ENCODE measurements around the gene GPR61. TPM values are rescaled to one million over a fixed set of nuclear protein-coding genes. Genes with fewer than 3 reads are reported as not detected.

The GPR61 gene
- total RNA-seq, 1 experiment from 2014 or later, result not detected

DNA sequence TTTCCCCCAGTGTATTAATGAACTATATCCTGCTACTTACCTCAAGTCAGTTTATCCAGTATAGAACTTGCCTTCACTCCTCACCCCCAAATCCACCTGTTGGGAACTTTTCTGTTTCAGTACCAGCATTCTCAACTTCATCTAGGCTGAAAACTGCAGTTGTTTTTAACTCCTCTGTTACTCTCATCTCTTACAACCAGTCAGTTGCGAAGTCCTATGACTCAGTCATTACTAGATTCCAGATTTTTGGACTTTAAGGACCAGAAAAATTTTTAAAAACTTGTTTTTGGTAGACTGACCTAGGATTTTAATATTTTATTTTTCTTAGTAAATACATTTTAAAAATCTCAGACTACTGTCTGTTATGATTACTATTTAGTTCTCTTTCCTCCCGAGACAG is 16.9 kb downstream of the GPR61 start:
- intact Hi-C loops (cut with micrococcal nuclease; ENCODE audit: unreplicated experiment), result no loop called here
- BruUV-seq (replicated peaks), result no TSS peak
- H3K36me3 Mint-ChIP-seq (ENCODE audit: insufficient read depth, unreplicated experiment), result no peaks in the 10 kb centered on the region
- H3K27ac Mint-ChIP-seq (ENCODE audit: unreplicated experiment), result no peak overlapping the region
- no peaks in the 10 kb centered on the region for H3K9me3 Mint-ChIP-seq (ENCODE audit: low read depth, unreplicated experiment)
- no peaks in the 10 kb centered on the region for H3K27me3 Mint-ChIP-seq (ENCODE audit: unreplicated experiment)
- DNase-seq, result no peak
- H3K4me1 Mint-ChIP-seq (ENCODE audit: low read depth, unreplicated experiment), result peaks cover 9% of the 10 kb centered on the region
- CTCF ChIA-PET, result no interaction called here
- H3K4me3 Mint-ChIP-seq (ENCODE audit: low read depth, unreplicated experiment), result no peak overlapping the region
- TF ChIP-seq, protein P1, sequence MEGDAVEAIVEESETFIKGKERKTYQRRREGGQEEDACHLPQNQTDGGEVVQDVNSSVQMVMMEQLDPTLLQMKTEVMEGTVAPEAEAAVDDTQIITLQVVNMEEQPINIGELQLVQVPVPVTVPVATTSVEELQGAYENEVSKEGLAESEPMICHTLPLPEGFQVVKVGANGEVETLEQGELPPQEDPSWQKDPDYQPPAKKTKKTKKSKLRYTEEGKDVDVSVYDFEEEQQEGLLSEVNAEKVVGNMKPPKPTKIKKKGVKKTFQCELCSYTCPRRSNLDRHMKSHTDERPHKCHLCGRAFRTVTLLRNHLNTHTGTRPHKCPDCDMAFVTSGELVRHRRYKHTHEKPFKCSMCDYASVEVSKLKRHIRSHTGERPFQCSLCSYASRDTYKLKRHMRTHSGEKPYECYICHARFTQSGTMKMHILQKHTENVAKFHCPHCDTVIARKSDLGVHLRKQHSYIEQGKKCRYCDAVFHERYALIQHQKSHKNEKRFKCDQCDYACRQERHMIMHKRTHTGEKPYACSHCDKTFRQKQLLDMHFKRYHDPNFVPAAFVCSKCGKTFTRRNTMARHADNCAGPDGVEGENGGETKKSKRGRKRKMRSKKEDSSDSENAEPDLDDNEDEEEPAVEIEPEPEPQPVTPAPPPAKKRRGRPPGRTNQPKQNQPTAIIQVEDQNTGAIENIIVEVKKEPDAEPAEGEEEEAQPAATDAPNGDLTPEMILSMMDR (IDR thresholded peaks at IDR 0.05; ENCODE audit: unreplicated experiment), result no peak

DNA sequence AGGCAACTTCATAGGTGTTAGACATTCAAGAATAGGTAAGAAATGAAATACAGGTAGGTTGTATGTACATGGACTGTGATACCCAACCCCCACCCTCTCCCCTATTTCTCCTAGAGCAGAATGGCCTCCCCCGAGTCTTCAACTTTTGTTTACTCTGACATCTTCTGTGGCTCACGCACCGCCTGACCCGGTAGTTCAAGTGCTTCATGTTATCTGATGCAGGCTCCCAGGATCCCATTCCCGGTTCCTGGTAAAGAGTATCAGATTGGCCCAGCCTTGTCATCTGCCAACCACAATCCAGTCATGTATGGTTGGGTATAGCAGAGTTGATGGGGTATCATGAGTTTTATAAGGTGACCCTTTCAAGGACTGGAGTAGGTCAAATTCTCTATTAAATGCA is 17.8 kb downstream of the GPR61 start:
- Mint-ChIP-seq H3K27ac (ENCODE audit: unreplicated experiment) (no peak overlapping the region), H3K36me3 (ENCODE audit: insufficient read depth, unreplicated experiment) (no peaks in the 10 kb centered on the region), H3K27me3 (ENCODE audit: unreplicated experiment) (no peaks in the 10 kb centered on the region), H3K9me3 (ENCODE audit: low read depth, unreplicated experiment) (no peaks in the 10 kb centered on the region), H3K4me1 (ENCODE audit: low read depth, unreplicated experiment) (peaks cover 15% of the 10 kb centered on the region), H3K4me3 (ENCODE audit: low read depth, unreplicated experiment) (no peak overlapping the region)
- CTCF ChIA-PET, result no interaction called here
- TF ChIP-seq, protein P1 (IDR thresholded peaks at IDR 0.05; ENCODE audit: unreplicated experiment), result no peak
- no peak for DNase-seq
- BruUV-seq (replicated peaks), result no TSS peak
- intact Hi-C loops (cut with micrococcal nuclease; ENCODE audit: unreplicated experiment), result no loop called here

DNA sequence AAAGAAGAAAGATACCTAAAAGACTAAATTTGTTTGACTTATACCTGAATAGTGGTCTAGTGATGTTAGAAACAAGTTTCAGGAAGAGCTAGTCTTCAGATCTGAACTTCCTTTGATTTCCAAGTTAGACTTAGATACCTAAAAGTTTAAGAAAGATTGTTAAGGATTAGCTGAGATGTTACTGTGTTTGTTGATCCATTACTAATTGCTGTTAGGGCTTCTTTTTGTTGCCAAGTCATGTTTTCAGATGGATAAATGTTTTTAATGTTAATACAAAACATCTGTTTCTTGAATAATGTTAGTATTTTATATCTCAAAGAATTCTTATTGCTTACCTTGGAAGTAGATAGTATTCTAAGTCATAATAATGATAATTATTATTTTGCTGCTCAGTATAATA is 20.3 kb downstream of the GPR61 start:
- no TSS peak for BruUV-seq (replicated peaks)
- CTCF ChIA-PET, result interaction anchor here (1.2 kb wide), 1 partner anchor 80 kb away, joined by 4 read pairs; no protein-coding TSS in a partner anchor
- Mint-ChIP-seq H3K36me3 (ENCODE audit: insufficient read depth, unreplicated experiment) (no peaks in the 10 kb centered on the region), H3K27me3 (ENCODE audit: unreplicated experiment) (no peaks in the 10 kb centered on the region), H3K4me3 (ENCODE audit: low read depth, unreplicated experiment) (no peak overlapping the region), H3K4me1 (ENCODE audit: low read depth, unreplicated experiment) (peaks cover 31% of the 10 kb centered on the region), H3K27ac (ENCODE audit: unreplicated experiment) (no peak overlapping the region), H3K9me3 (ENCODE audit: low read depth, unreplicated experiment) (no peaks in the 10 kb centered on the region)
- TF ChIP-seq, protein P1 (IDR thresholded peaks at IDR 0.05; ENCODE audit: unreplicated experiment), result no peak
- DNase-seq, result no peak
- intact Hi-C loops (cut with micrococcal nuclease; ENCODE audit: unreplicated experiment), result loop anchor here (5.0 kb wide), 1 partner anchor 37 kb away; no protein-coding TSS in a partner anchor

DNA sequence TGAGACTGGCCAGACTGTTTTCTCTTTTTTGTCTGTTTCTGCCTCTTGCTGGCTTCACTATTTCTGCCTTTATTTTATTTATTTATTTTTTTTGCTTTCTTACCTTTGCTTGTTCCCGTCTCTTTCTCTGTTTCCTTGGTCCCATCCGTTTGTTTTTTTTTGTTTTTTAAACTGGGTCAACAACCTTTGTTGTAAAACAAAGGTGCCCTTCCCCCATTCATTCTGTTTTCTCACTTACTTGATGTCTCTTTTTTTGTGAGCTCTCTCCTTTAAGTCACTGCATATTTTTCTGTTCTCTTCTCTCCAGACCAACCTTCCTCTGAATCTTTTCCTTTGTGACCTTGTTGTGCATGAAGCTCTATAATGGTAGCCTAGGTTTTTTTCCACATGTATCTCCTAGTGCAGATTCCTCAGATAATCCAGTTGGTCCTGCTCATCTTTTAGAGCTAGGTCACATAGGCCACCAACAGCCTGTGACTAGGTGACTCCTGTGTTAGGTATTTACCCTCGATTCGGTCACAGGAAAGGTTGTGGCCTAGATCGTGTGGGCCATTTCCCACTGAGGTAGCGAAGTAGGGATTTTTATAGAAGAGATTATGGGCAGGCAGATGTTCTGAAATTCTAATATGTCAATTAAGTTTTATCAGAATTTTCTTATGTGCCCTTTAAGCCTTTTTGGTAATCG is 24.7 kb downstream of the GPR61 start:
- H3K9me3 Mint-ChIP-seq (ENCODE audit: low read depth, unreplicated experiment), result no peaks in the 10 kb centered on the region
- peak overlapping the region; percentile 57 for H3K27ac Mint-ChIP-seq (ENCODE audit: unreplicated experiment)
- CTCF ChIA-PET, result interaction anchor here (0.7 kb wide), 1 partner anchor 112 kb away, joined by 5 read pairs; no protein-coding TSS in a partner anchor
- intact Hi-C loops (cut with micrococcal nuclease; ENCODE audit: unreplicated experiment), result loop anchor here (5.0 kb wide), 1 partner anchor 33 kb away; no protein-coding TSS in a partner anchor
- no TSS peak for BruUV-seq (replicated peaks)
- H3K4me1 Mint-ChIP-seq (ENCODE audit: low read depth, unreplicated experiment), result peaks cover 43% of the 10 kb centered on the region
- H3K27me3 Mint-ChIP-seq (ENCODE audit: unreplicated experiment), result no peaks in the 10 kb centered on the region
- H3K36me3 Mint-ChIP-seq (ENCODE audit: insufficient read depth, unreplicated experiment), result no peaks in the 10 kb centered on the region
- TF ChIP-seq, protein P1 (IDR thresholded peaks at IDR 0.05; ENCODE audit: unreplicated experiment), result no peak
- no peak for DNase-seq
- H3K4me3 Mint-ChIP-seq (ENCODE audit: low read depth, unreplicated experiment), result no peak overlapping the region

Measured in Calu3 (cell line).